ENCODE results near the gene KRTAP4-4.

GRCh38 chr17:41171886-41172285 lies 11.3 kb upstream of the KRTAP4-4 start:
- TF ChIP-seq GATA2 (IDR thresholded peaks at IDR 0.05; ENCODE audit: low read depth, low read length) (no peak), GATA3 (IDR thresholded peaks at IDR 0.05; ENCODE audit: low read depth, low read length) (no peak)

Data from SH-SY5Y (cell line).